GM12878 (cell line): ENCODE results near the gene MICAL3. TPM values are rescaled to one million over a fixed set of nuclear protein-coding genes. Genes with fewer than 3 reads are reported as not detected.

Experiments used
- ATAC-seq: fragments of 200-7000 bp; cut with Tn5 transposase; 3 replicates; pipeline ENCODE4 v1.9.1; 2020; ENCODE audit warnings: mild to moderate bottlenecking, moderate library complexity
- BruUV-seq: library from RNA; stranded (reverse); fragments of 400-500 nt; replicated peaks from 2 replicates; lab custom pipeline; 2021; lab: Mats Ljungman, UMichigan
- CTCF ChIA-PET: fragments of 300-600 bp; sonication (Branson Sonifier 250); formaldehyde crosslinking; extraction: SDS; loops from one replicate; lab custom pipeline; 2021; ENCODE audit warnings: inconsistent platforms; lab: Yijun Ruan, JAX
- POLR2A ChIA-PET: fragments of 350-600 bp; formaldehyde crosslinking; extraction: SDS; loops from one replicate; lab custom pipeline; 2021; ENCODE audit warnings: inconsistent platforms; lab: Charles Lee
- RAD21 ChIA-PET: fragments of 300-600 bp; sonication (Branson Sonifier 250); formaldehyde crosslinking; loops from one replicate; lab custom pipeline; 2023; ENCODE audit warnings: antibody characterized with exemption; ENCODE audit not compliant: unreplicated experiment; lab: Charles Lee
- SMC1A ChIA-PET: fragments of 300-600 bp; sonication (Branson Sonifier 250); formaldehyde crosslinking; loops from one replicate; lab custom pipeline; 2023; ENCODE audit not compliant: unreplicated experiment, uncharacterized antibody; lab: Charles Lee
- DNase-seq: peaks from one replicate; pipeline ENCODE4 v3.0.0-alpha.2; 2011; ENCODE audit warnings: low read depth, low spot score
- FAIRE-seq: peaks from 3 replicates; lab custom pipeline; 2011; peaks lifted over from hg19 to GRCh38; lab: Jason Lieb, UNC
- H2AFZ ChIP-seq: 2 replicates; pipeline ENCODE4 v1.6.0; 2011; ENCODE audit warnings: low read depth, low read length, control low read depth; ENCODE audit not compliant: control insufficient read depth
- H3K27ac ChIP-seq: 2 replicates; pipeline ENCODE4 v1.5.1; 2011; ENCODE audit warnings: control low read depth; ENCODE audit not compliant: control insufficient read depth, insufficient read depth
- H3K27me3 ChIP-seq, 2 experiments: replicated peaks in 1 of 2; 2 replicates each; pipeline versions ENCODE4 v1.6.0 to v1.6.1; 2011; ENCODE audit warnings: low read length in 1 of 2; ENCODE audit not compliant: control insufficient read depth in 2 of 2, insufficient read depth in 2 of 2
- H3K36me3 ChIP-seq, 2 experiments: 2 replicates each; pipeline ENCODE4 v1.5.1; 2011; ENCODE audit warnings: low read length in 1 of 2; ENCODE audit not compliant: control insufficient read depth in 2 of 2, insufficient read depth in 2 of 2
- H3K4me1 ChIP-seq: 2 replicates; pipeline ENCODE4 v1.6.1; 2011; ENCODE audit warnings: mild to moderate bottlenecking, low read length, moderate library complexity, mixed read lengths; ENCODE audit not compliant: control insufficient read depth, insufficient read depth
- H3K4me2 ChIP-seq: 2 replicates; pipeline ENCODE4 v1.6.0; 2011; ENCODE audit warnings: control low read depth; ENCODE audit not compliant: control insufficient read depth, insufficient read depth
- H3K4me3 ChIP-seq: fragments of 200-600 bp; sonication (generic); 2 replicates; pipeline ENCODE4 v1.5.1; 2016
- H3K79me2 ChIP-seq: 2 replicates; pipeline ENCODE4 v1.6.0; 2011; ENCODE audit warnings: low read length; ENCODE audit not compliant: control insufficient read depth, insufficient read depth
- H3K9ac ChIP-seq: 2 replicates; pipeline ENCODE4 v1.8.0; 2011; ENCODE audit warnings: low read length, control low read depth, mixed read lengths; ENCODE audit not compliant: control insufficient read depth, insufficient read depth
- H3K9me3 ChIP-seq: replicated peaks from 3 replicates; pipeline ENCODE4 v1.5.1; 2011; ENCODE audit warnings: mild to moderate bottlenecking, low read length; ENCODE audit not compliant: control insufficient read depth, insufficient read depth
- H4K20me1 ChIP-seq: 2 replicates; pipeline ENCODE4 v1.6.0; 2011; ENCODE audit not compliant: control insufficient read depth, insufficient read depth
- CBFB ChIP-seq: IDR thresholded peaks from 2 replicates; pipeline ENCODE4 v1.6.1; 2016; ENCODE audit warnings: antibody characterized with exemption, low read depth
- ESRRA ChIP-seq: IDR thresholded peaks from 2 replicates; pipeline ENCODE4 v1.6.1; 2012; ENCODE audit warnings: mild to moderate bottlenecking, low read length, improper control_type of control experiment
- HDGF ChIP-seq: fragments of 450-650 bp; IDR thresholded peaks from 2 replicates; pipeline ENCODE4 v1.6.1; 2016; ENCODE audit warnings: antibody characterized with exemption
- MEF2B ChIP-seq: fragments of 450-650 bp; IDR thresholded peaks from 2 replicates; pipeline ENCODE4 v1.6.1; 2018; ENCODE audit warnings: mild to moderate bottlenecking, moderate library complexity; ENCODE audit not compliant: partially characterized antibody, poor library complexity, severe bottlenecking
- RFX5 ChIP-seq: IDR thresholded peaks from 2 replicates; pipeline ENCODE4 v1.6.1; 2011; ENCODE audit warnings: low read depth, low read length, improper control_type of control experiment
- SRF ChIP-seq, 2 experiments: IDR thresholded peaks; 2 replicates each; pipeline ENCODE4 v1.6.1; 2011; ENCODE audit warnings: low read depth in 2 of 2, low read length in 2 of 2, mild to moderate bottlenecking in 1 of 2, moderate library complexity in 1 of 2
- STAT3 ChIP-seq: IDR thresholded peaks from 2 replicates; pipeline ENCODE4 v1.6.1; 2011; ENCODE audit warnings: low read depth, low read length, improper control_type of control experiment
- ZSCAN29 ChIP-seq: fragments of 450-650 bp; IDR thresholded peaks from 2 replicates; pipeline ENCODE4 v1.6.1; 2017; ENCODE audit warnings: mild to moderate bottlenecking, moderate library complexity
- WGBS: methylation state at CpG from one replicate; pipeline ENCODE4 v1.1.6; 2016; ENCODE audit warnings: low lambda C conversion rate; ENCODE audit not compliant: insufficient replicate concordance, insufficient coverage; ENCODE audit errors: missing lambda C conversion rate; 5-methylcytosine and 5-hydroxymethylcytosine counted together
- in situ Hi-C: fragments of 300-500 bp; cut with MboI; formaldehyde crosslinking; loops from 9 replicates; pipeline ENCODE4 v1.14.3; 2018; ENCODE audit warnings: mixed read lengths
- intact Hi-C: fragments of 100-400 bp; cut with micrococcal nuclease; formaldehyde crosslinking; loops from one replicate; pipeline ENCODE4 v1.14.2; 2022; ENCODE audit not compliant: unreplicated experiment
- polyA plus RNA-seq, 11 experiments: library from polyadenylated mRNA; depleted of rRNA in 4 of 11; unstranded in 6 of 11; stranded (reverse) in 5 of 11; fragments of >200 nt; fragmentation: Nextera tagmentation in 4 of 11; fragmentation: Illumina TruSeq in 1 of 11; extraction: Ambion mirVana in 4 of 11; extraction: Trizol in 1 of 11; gene quantifications; 1 replicate in 1 of 11; 2 replicates in 10 of 11; pipeline versions ENCODE4 v1.2.1 to v1.2.3, GENCODE V29; 2011 to 2016; ENCODE audit warnings: inconsistent platforms in 2 of 11, missing spikeins in 2 of 11, low read depth in 1 of 11
- total RNA-seq, 4 experiments: library from RNA; depleted of rRNA in 3 of 4; stranded (reverse); fragments of >200 nt in 3 of 4; fragmentation: Illumina TruSeq in 1 of 4; extraction: Trizol in 1 of 4; gene quantifications; 2 replicates each; pipeline versions ENCODE4 v1.2.1 to v1.2.3, GENCODE V29; 2013 to 2021
- TF ChIP-seq, protein P1 (sequence below): IDR thresholded peaks from 2 replicates; pipeline ENCODE4 v1.6.1; 2011; ENCODE audit warnings: borderline replicate concordance, low read depth, mild to moderate bottlenecking, moderate library complexity, mixed read lengths, low read length; ENCODE audit not compliant: insufficient read depth; ENCODE audit errors: extremely low read length
- TF ChIP-seq, protein P2 (sequence below): fragments of 450-650 bp; IDR thresholded peaks from 2 replicates; pipeline ENCODE4 v1.6.1; 2017; ENCODE audit warnings: mild to moderate bottlenecking, moderate library complexity

The MICAL3 gene
- total and polyA plus RNA-seq, 10 of the 15 experiments (the other 5 are each of a cell fraction or from before 2014, with no cell fraction given): 2.6 to 92.2 (median 24.0) TPM

DNA sequence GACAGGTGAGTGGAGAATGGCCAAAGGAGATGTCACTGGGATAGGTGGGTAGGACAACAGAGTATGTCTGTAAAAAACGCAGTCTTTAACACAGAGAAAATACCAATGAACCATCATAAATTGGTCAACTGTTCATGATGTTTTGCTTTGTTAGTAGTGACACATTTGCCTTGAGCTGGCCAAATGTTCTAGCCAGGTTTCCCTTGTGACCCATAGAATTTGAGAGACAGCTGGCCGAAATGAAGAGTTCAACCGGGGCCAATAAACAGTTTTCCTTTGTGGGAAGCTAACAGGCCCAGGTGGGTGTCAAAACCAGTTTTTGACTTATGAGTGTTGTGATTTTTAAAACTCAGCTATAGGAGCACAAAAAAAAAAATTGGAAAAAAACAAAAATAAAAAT is 133.5 kb downstream of the MICAL3 start:
- Histone ChIP-seq H3K36me3 (peaks cover 27 to 33% of the 10 kb centered on the region in 2 experiments), H3K27ac (no peak overlapping the region), H4K20me1 (no peaks in the 10 kb centered on the region), H3K79me2 (no peaks in the 10 kb centered on the region), H2AFZ (no peak overlapping the region), H3K4me1 (no peaks in the 10 kb centered on the region), H3K4me2 (no peak overlapping the region), H3K4me3 (no peak overlapping the region), H3K9ac (no peak overlapping the region), H3K9me3 (no peaks in the 10 kb centered on the region), H3K27me3 (no peaks in the 10 kb centered on the region)
- ChIA-PET POLR2A (interaction anchor here (0.6 kb wide), 1 partner anchor 248 kb away, joined by 5 read pairs; no protein-coding TSS in a partner anchor), CTCF (interaction anchor here (0.6 to 3.9 kb wide), 6 partner anchors 61 to 185 kb away, joined by 3 to 17 read pairs (median 12); partner anchors contain the start of gene MICAL3), RAD21 (interaction anchor here (0.6 to 1.5 kb wide), 2 partner anchors 149 to 185 kb away, joined by 3 to 6 read pairs; no protein-coding TSS in a partner anchor), SMC1A (interaction anchor here (1.0 to 2.1 kb wide), 12 partner anchors 8 to 185 kb away, joined by 3 to 9 read pairs (median 3); no protein-coding TSS in a partner anchor)
- WGBS: 33% methylated on average over 3 of the region's 3 CpGs
- TF ChIP-seq HDGF (no peak), RFX5 (no peak), MEF2B (no peak), ZSCAN29 (no peak), STAT3 (no peak), SRF (IDR thresholded peaks at IDR 0.05; ENCODE audit: low read depth in 2 of 2, low read length in 2 of 2) (no peak)
- BruUV-seq: no TSS peak
- intact Hi-C loops (loop anchor here (5.0 kb wide), 1 partner anchor 186 kb away; the partner anchor contains the start of gene PEX26), in situ Hi-C loops (no loop called here)
- FAIRE-seq: no peak
- no peak for ATAC-seq
- DNase-seq: no peak

DNA sequence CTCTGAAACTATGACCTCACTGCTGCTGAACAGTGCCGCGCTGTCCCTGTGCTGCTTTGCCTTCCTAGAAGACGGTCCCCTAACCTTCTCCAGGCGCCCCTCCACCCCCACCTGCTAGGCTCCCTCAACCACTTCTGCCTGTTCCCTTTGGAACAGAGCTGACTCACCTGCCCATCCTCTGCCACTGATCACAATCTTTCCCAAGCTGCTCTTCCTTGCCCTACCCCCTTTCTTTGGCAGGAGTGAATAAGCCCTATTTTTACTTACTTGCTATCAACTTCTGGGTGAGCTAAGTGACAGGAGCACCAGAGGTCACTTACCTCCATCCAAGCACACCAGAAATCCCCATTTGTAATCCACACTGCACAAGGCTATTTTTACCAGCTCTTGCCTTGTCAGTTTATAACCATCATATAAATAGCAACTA is 134.1 kb downstream of the MICAL3 start:
- H3K4me3 ChIP-seq: no peak overlapping the region
- SMC1A ChIA-PET: interaction anchor here (0.9 to 1.9 kb wide), 9 partner anchors 8 to 186 kb away, joined by 3 to 7 read pairs (median 4); no protein-coding TSS in a partner anchor
- H3K9me3 ChIP-seq: no peaks in the 10 kb centered on the region
- H3K9ac ChIP-seq: no peak overlapping the region
- no peak overlapping the region for H2AFZ ChIP-seq
- FAIRE-seq (no peak), DNase-seq (no peak), ATAC-seq (no peak)
- H3K27ac ChIP-seq: no peak overlapping the region
- POLR2A ChIA-PET: no interaction called here
- in situ Hi-C loops: no loop called here
- H3K4me2 ChIP-seq: no peak overlapping the region
- BruUV-seq: no TSS peak
- intact Hi-C loops: loop anchor here (5.0 kb wide), 1 partner anchor 187 kb away; the partner anchor contains the start of gene PEX26
- H3K36me3 ChIP-seq: peaks cover 28 to 31% of the 10 kb centered on the region in 2 experiments
- TF ChIP-seq, protein P1, sequence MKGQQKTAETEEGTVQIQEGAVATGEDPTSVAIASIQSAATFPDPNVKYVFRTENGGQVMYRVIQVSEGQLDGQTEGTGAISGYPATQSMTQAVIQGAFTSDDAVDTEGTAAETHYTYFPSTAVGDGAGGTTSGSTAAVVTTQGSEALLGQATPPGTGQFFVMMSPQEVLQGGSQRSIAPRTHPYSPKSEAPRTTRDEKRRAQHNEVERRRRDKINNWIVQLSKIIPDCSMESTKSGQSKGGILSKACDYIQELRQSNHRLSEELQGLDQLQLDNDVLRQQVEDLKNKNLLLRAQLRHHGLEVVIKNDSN: no peak
- TF ChIP-seq ESRRA (no peak), CBFB (no peak)
- TF ChIP-seq, protein P2, sequence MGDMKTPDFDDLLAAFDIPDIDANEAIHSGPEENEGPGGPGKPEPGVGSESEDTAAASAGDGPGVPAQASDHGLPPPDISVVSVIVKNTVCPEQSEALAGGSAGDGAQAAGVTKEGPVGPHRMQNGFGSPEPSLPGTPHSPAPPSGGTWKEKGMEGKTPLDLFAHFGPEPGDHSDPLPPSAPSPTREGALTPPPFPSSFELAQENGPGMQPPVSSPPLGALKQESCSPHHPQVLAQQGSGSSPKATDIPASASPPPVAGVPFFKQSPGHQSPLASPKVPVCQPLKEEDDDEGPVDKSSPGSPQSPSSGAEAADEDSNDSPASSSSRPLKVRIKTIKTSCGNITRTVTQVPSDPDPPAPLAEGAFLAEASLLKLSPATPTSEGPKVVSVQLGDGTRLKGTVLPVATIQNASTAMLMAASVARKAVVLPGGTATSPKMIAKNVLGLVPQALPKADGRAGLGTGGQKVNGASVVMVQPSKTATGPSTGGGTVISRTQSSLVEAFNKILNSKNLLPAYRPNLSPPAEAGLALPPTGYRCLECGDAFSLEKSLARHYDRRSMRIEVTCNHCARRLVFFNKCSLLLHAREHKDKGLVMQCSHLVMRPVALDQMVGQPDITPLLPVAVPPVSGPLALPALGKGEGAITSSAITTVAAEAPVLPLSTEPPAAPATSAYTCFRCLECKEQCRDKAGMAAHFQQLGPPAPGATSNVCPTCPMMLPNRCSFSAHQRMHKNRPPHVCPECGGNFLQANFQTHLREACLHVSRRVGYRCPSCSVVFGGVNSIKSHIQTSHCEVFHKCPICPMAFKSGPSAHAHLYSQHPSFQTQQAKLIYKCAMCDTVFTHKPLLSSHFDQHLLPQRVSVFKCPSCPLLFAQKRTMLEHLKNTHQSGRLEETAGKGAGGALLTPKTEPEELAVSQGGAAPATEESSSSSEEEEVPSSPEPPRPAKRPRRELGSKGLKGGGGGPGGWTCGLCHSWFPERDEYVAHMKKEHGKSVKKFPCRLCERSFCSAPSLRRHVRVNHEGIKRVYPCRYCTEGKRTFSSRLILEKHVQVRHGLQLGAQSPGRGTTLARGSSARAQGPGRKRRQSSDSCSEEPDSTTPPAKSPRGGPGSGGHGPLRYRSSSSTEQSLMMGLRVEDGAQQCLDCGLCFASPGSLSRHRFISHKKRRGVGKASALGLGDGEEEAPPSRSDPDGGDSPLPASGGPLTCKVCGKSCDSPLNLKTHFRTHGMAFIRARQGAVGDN: no peak
- no peaks in the 10 kb centered on the region for H4K20me1 ChIP-seq
- CTCF ChIA-PET: interaction anchor here (1.2 to 3.9 kb wide), 6 partner anchors 60 to 186 kb away, joined by 4 to 17 read pairs (median 12); partner anchors contain the start of gene MICAL3
- 57% methylated on average over 4 of the region's 4 CpGs for WGBS
- H3K4me1 ChIP-seq: no peaks in the 10 kb centered on the region
- RAD21 ChIA-PET: interaction anchor here (1.1 to 1.3 kb wide), 2 partner anchors 133 to 186 kb away, joined by 3 to 4 read pairs; no protein-coding TSS in a partner anchor
- no peaks in the 10 kb centered on the region for H3K79me2 ChIP-seq
- H3K27me3 ChIP-seq: no peaks in the 10 kb centered on the region
